ENCODE results near the gene PTGES.

PTGES gene

GRCh38 chr9:129745200-129745599 is 7.6 kb downstream of the PTGES start:
- DNase-seq (ENCODE audit: low spot score): no peak

GRCh38 chr9:129740666-129741464 is 12.0 kb downstream of the PTGES start:
- no peak for DNase-seq (ENCODE audit: low spot score)

- DNase-seq (ENCODE audit: low spot score): no peak
These were observed 12.7 kb downstream of the PTGES start for GRCh38 chr9:129740174-129740573.

- no peak for DNase-seq (ENCODE audit: low spot score)
These were observed 13.4 kb downstream of the PTGES start for GRCh38 chr9:129739432-129739831.

GRCh38 chr9:129737479-129738274 is 15.2 kb downstream of the PTGES start:
- peak; percentile 88 for DNase-seq (ENCODE audit: low spot score)

GRCh38 chr9:129736334-129736733 is 16.5 kb downstream of the PTGES start:
- no peak for DNase-seq (ENCODE audit: low spot score)

- DNase-seq (ENCODE audit: low spot score): no peak
These were observed 17.3 kb downstream of the PTGES start for GRCh38 chr9:129735546-129735945.

- DNase-seq (ENCODE audit: low spot score): no peak
These were observed 19.2 kb downstream of the PTGES start for GRCh38 chr9:129733632-129733953.

- DNase-seq (ENCODE audit: low spot score): no peak
These were observed 19.8 kb downstream of the PTGES start for GRCh38 chr9:129732946-129733631.

- no peak for DNase-seq (ENCODE audit: low spot score)
These were observed 20.7 kb downstream of the PTGES start for GRCh38 chr9:129732100-129732499.

GRCh38 chr9:129731477-129732085 is 21.3 kb downstream of the PTGES start:
- no peak for DNase-seq (ENCODE audit: low spot score)

- DNase-seq (ENCODE audit: low spot score): no peak
These were observed 24.1 kb downstream of the PTGES start for GRCh38 chr9:129728744-129729143.

- DNase-seq (ENCODE audit: low spot score): peak; percentile 94
These were observed 26.3 kb downstream of the PTGES start for GRCh38 chr9:129726322-129727160.

GRCh38 chr9:129725795-129726251 is 27.0 kb downstream of the PTGES start:
- no peak for DNase-seq (ENCODE audit: low spot score)

- no peak for DNase-seq (ENCODE audit: low spot score)
These were observed 28.2 kb downstream of the PTGES start for GRCh38 chr9:129724456-129725190.

- DNase-seq (ENCODE audit: low spot score): no peak
These were observed 29.9 kb downstream of the PTGES start for GRCh38 chr9:129722913-129723312.

- DNase-seq (ENCODE audit: low spot score): no peak
These were observed 31.8 kb downstream of the PTGES start for GRCh38 chr9:129720865-129721545.

GRCh38 chr9:129720181-129720864 is 32.5 kb downstream of the PTGES start:
- DNase-seq (ENCODE audit: low spot score): no peak

GRCh38 chr9:129719135-129719534 is 33.7 kb downstream of the PTGES start:
- DNase-seq (ENCODE audit: low spot score): no peak
